Esophagus (tissue), 2 donors: ENCODE results near the gene KCNJ16. TPM values are rescaled to one million over a fixed set of nuclear protein-coding genes. Genes with fewer than 3 reads are reported as not detected.

Experiments
- H3K27ac ChIP-seq, 2 donors: one replicate each; pipeline ENCODE4 v1.5.1; 2013; ENCODE audit warnings: low read depth in 2 of 2, mild to moderate bottlenecking in 2 of 2, inconsistent platforms in 1 of 2, low read length in 1 of 2, moderate library complexity in 1 of 2
- H3K27me3 ChIP-seq, 2 donors: one replicate each; pipeline ENCODE4 v1.6.1; 2013; ENCODE audit warnings: low read length in 2 of 2, control low read depth in 1 of 2, mild to moderate bottlenecking in 1 of 2; ENCODE audit not compliant: insufficient read depth in 2 of 2, control insufficient read depth in 1 of 2
- H3K36me3 ChIP-seq, 2 donors: one replicate each; pipeline ENCODE4 v1.6.1; 2013; ENCODE audit warnings: low read length in 1 of 2; ENCODE audit not compliant: control insufficient read depth in 2 of 2, insufficient read depth in 2 of 2
- H3K4me1 ChIP-seq, 2 donors: one replicate each; pipeline ENCODE4 v1.6.1; 2013; ENCODE audit warnings: low read length in 1 of 2; ENCODE audit not compliant: control insufficient read depth in 2 of 2, insufficient read depth in 2 of 2
- H3K4me3 ChIP-seq, 2 donors: one replicate each; pipeline ENCODE4 v1.5.1; 2013; ENCODE audit warnings: low read length in 2 of 2, mild to moderate bottlenecking in 2 of 2, low read depth in 1 of 2, moderate library complexity in 1 of 2
- H3K9me3 ChIP-seq, 2 donors: one replicate each; pipeline ENCODE4 v1.6.1; 2013; ENCODE audit warnings: mild to moderate bottlenecking in 2 of 2, low read depth in 1 of 2, low read length in 1 of 2, moderate library complexity in 1 of 2; ENCODE audit not compliant: control insufficient read depth in 2 of 2, insufficient read depth in 1 of 2
- WGBS, 2 donors: extraction: QIAGEN DNeasy Blood & Tissue Kit; methylation state at CpG; one replicate each; pipeline ENCODE4 v1.1.7; 2013; 5-methylcytosine and 5-hydroxymethylcytosine counted together
- polyA plus RNA-seq, 2 donors: library from polyadenylated mRNA; stranded (reverse); fragments of 200-250 nt; gene quantifications; one replicate each; pipeline ENCODE4 v1.2.3, GENCODE V29; 2013
- donor health status: healthy with polysubstance abuse.
- donor health status: Bipolar disorder and iron deficiency.

KCNJ16 gene
- polyA plus RNA-seq, 2 donors, result 0.04 to 0.08 TPM

GRCh38 chr17:70116919-70117318 lies 41.9 kb downstream of the KCNJ16 start:
- Histone ChIP-seq H3K36me3 (no peaks in the 10 kb centered on the region), H3K27ac (no peak overlapping the region), H3K27me3 (no peaks in the 10 kb centered on the region), H3K4me3 (no peak overlapping the region), H3K9me3 (peaks cover 0 to 1% of the 10 kb centered on the region in 2 donors), H3K4me1 (no peaks in the 10 kb centered on the region)
- WGBS, 2 donors, result 94 to 97% methylated on average over 3 of the region's 3 CpGs

GRCh38 chr17:70119545-70119944 lies 44.5 kb downstream of the KCNJ16 start:
- Histone ChIP-seq H3K4me1 (no peaks in the 10 kb centered on the region), H3K27ac (no peak overlapping the region), H3K27me3 (no peaks in the 10 kb centered on the region), H3K36me3 (no peaks in the 10 kb centered on the region), H3K4me3 (no peak overlapping the region), H3K9me3 (no peaks in the 10 kb centered on the region)
- 88 to 92% methylated on average over 1 of the region's 1 CpG for WGBS, 2 donors

GRCh38 chr17:70119983-70120382 lies 45.0 kb downstream of the KCNJ16 start:
- no peaks in the 10 kb centered on the region for H3K27me3 ChIP-seq
- H3K27ac ChIP-seq, result no peak overlapping the region
- no peaks in the 10 kb centered on the region for H3K9me3 ChIP-seq
- H3K4me1 ChIP-seq, result no peaks in the 10 kb centered on the region
- H3K36me3 ChIP-seq, result no peaks in the 10 kb centered on the region
- H3K4me3 ChIP-seq, result no peak overlapping the region
- 66 to 76% methylated on average over 2 of the region's 2 CpGs for WGBS, 2 donors

GRCh38 chr17:70120425-70120824 lies 45.4 kb downstream of the KCNJ16 start:
- H3K4me1 ChIP-seq, result no peaks in the 10 kb centered on the region
- H3K4me3 ChIP-seq, result no peak overlapping the region
- H3K9me3 ChIP-seq, result no peaks in the 10 kb centered on the region
- H3K27ac ChIP-seq, result no peak overlapping the region
- no peaks in the 10 kb centered on the region for H3K27me3 ChIP-seq
- no peaks in the 10 kb centered on the region for H3K36me3 ChIP-seq
- 78 to 81% methylated on average over 4 of the region's 4 CpGs for WGBS, 2 donors

GRCh38 chr17:70121126-70121525 lies 46.1 kb downstream of the KCNJ16 start:
- H3K4me1 ChIP-seq, result no peaks in the 10 kb centered on the region
- 61 to 64% methylated on average over 3 of the region's 3 CpGs for WGBS, 2 donors
- no peaks in the 10 kb centered on the region for H3K9me3 ChIP-seq
- no peak overlapping the region for H3K4me3 ChIP-seq
- H3K27me3 ChIP-seq, result no peaks in the 10 kb centered on the region
- no peaks in the 10 kb centered on the region for H3K36me3 ChIP-seq
- no peak overlapping the region for H3K27ac ChIP-seq

- H3K27ac ChIP-seq, result no peak overlapping the region
- H3K36me3 ChIP-seq, result no peaks in the 10 kb centered on the region
- no peaks in the 10 kb centered on the region for H3K9me3 ChIP-seq
- WGBS, 2 donors, result 57 to 69% methylated on average over 2 of the region's 2 CpGs
- H3K4me1 ChIP-seq, result peaks cover 0 to 2% of the 10 kb centered on the region in 2 donors
- no peak overlapping the region for H3K4me3 ChIP-seq
- no peaks in the 10 kb centered on the region for H3K27me3 ChIP-seq
Measured at GRCh38 chr17:70123193-70123592, 48.2 kb downstream of the KCNJ16 start.

- WGBS, 2 donors, result 71 to 73% methylated on average over 3 of the region's 3 CpGs
- no peak overlapping the region for H3K4me3 ChIP-seq
- no peaks in the 10 kb centered on the region for H3K27me3 ChIP-seq
- H3K9me3 ChIP-seq, result no peaks in the 10 kb centered on the region
- no peak overlapping the region for H3K27ac ChIP-seq
- H3K4me1 ChIP-seq, result peaks cover 0 to 2% of the 10 kb centered on the region in 2 donors
- no peaks in the 10 kb centered on the region for H3K36me3 ChIP-seq
Measured at GRCh38 chr17:70124723-70125122, 49.7 kb downstream of the KCNJ16 start.

GRCh38 chr17:70127221-70127873 lies 52.3 kb downstream of the KCNJ16 start:
- Histone ChIP-seq H3K9me3 (no peaks in the 10 kb centered on the region), H3K36me3 (no peaks in the 10 kb centered on the region), H3K4me1 (peaks cover 0 to 2% of the 10 kb centered on the region in 2 donors), H3K4me3 (no peak overlapping the region), H3K27ac (no peak overlapping the region), H3K27me3 (no peaks in the 10 kb centered on the region)
- 64 to 75% methylated on average over 6 of the region's 6 CpGs for WGBS, 2 donors

GRCh38 chr17:70128727-70129238 lies 53.8 kb downstream of the KCNJ16 start:
- 96 to 97% methylated on average over 23 of the region's 23 CpGs for WGBS, 2 donors

GRCh38 chr17:70130289-70130688 lies 55.3 kb downstream of the KCNJ16 start:
- Histone ChIP-seq H3K27ac (no peak overlapping the region), H3K36me3 (no peaks in the 10 kb centered on the region), H3K27me3 (no peaks in the 10 kb centered on the region), H3K9me3 (no peaks in the 10 kb centered on the region), H3K4me3 (no peak overlapping the region), H3K4me1 (peaks cover 0 to 2% of the 10 kb centered on the region in 2 donors)
- WGBS, 2 donors, result 79 to 83% methylated on average over 3 of the region's 3 CpGs

More at GRCh38 chr17:70128727-70129238, 53.8 kb downstream of the KCNJ16 start:
- Histone ChIP-seq H3K4me1 (peaks cover 0 to 2% of the 10 kb centered on the region in 2 donors), H3K9me3 (no peaks in the 10 kb centered on the region), H3K36me3 (no peaks in the 10 kb centered on the region), H3K27me3 (no peaks in the 10 kb centered on the region), H3K27ac (no peak overlapping the region), H3K4me3 (no peak overlapping the region)
